Type B pancreatic cell (in vitro differentiated cells): ENCODE measurements around the gene ATG101. TPM values are rescaled to one million over a fixed set of nuclear protein-coding genes. Genes with fewer than 3 reads are reported as not detected.

Source experiments
- DNase-seq: peaks from one replicate; pipeline ENCODE4 v3.0.0; 2021; ENCODE audit warnings: mixed read lengths; ENCODE audit not compliant: unreplicated experiment; ENCODE audit errors: extremely low spot score
- H3K27ac Mint-ChIP-seq: 2 replicates; pipeline ENCODE4 v1.8.0; 2021; ENCODE audit warnings: mild to moderate bottlenecking, mixed read lengths
- H3K27me3 Mint-ChIP-seq: 2 replicates; pipeline ENCODE4 v1.8.0; 2021; ENCODE audit warnings: mixed read lengths
- H3K36me3 Mint-ChIP-seq: 2 replicates; pipeline ENCODE4 v1.8.0; 2021; ENCODE audit warnings: mixed read lengths
- H3K4me1 Mint-ChIP-seq: one replicate; pipeline ENCODE4 v1.8.0; 2021; ENCODE audit warnings: mixed read lengths; ENCODE audit not compliant: unreplicated experiment
- H3K4me3 Mint-ChIP-seq: 2 replicates; pipeline ENCODE4 v1.8.0; 2021; ENCODE audit warnings: mild to moderate bottlenecking, mixed read lengths
- H3K9me3 Mint-ChIP-seq: 2 replicates; pipeline ENCODE4 v1.8.0; 2021; ENCODE audit warnings: mixed read lengths
- total RNA-seq: library from RNA; stranded (reverse); gene quantifications from 2 replicates; pipeline ENCODE4 v1.2.1, GENCODE V29; 2021; ENCODE audit warnings: low replicate concordance
- TF ChIP-seq, protein P1 (sequence below): fragments of 200-600 bp; sonication (generic); conservative IDR thresholded peaks from 2 replicates; pipeline ENCODE4 v1.5.0; 2021; ENCODE audit warnings: antibody characterized with exemption, mild to moderate bottlenecking

ATG101 gene
- total RNA-seq, 1 donor from 2014 or later = 35.7 TPM

DNA sequence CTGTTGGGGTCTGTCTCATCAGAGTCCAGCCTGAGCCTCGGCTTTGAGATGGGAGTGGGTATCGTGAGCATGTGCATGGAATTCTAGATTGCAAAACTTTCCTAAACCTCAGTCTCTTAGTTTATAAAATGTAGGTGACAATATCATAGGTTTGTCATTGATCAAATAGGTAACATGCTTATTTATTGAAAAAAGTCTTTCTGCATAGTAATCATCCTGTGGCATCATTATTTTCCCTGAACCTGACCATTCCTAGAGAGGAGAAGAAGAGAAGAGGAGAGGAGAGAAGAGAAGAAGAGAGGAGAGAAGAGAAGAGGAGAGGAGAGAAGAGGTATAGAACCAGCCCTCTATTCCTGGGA, 13.8 kb downstream of the ATG101 start:
- H3K4me1 Mint-ChIP-seq = peaks cover 16% of the 10 kb centered on the region
- no peak overlapping the region for H3K27ac Mint-ChIP-seq
- no peak for DNase-seq
- H3K27me3 Mint-ChIP-seq = peaks cover 34% of the 10 kb centered on the region
- TF ChIP-seq, protein P1, sequence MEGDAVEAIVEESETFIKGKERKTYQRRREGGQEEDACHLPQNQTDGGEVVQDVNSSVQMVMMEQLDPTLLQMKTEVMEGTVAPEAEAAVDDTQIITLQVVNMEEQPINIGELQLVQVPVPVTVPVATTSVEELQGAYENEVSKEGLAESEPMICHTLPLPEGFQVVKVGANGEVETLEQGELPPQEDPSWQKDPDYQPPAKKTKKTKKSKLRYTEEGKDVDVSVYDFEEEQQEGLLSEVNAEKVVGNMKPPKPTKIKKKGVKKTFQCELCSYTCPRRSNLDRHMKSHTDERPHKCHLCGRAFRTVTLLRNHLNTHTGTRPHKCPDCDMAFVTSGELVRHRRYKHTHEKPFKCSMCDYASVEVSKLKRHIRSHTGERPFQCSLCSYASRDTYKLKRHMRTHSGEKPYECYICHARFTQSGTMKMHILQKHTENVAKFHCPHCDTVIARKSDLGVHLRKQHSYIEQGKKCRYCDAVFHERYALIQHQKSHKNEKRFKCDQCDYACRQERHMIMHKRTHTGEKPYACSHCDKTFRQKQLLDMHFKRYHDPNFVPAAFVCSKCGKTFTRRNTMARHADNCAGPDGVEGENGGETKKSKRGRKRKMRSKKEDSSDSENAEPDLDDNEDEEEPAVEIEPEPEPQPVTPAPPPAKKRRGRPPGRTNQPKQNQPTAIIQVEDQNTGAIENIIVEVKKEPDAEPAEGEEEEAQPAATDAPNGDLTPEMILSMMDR = no peak
- H3K4me3 Mint-ChIP-seq = no peak overlapping the region
- H3K36me3 Mint-ChIP-seq = peaks cover 4% of the 10 kb centered on the region
- no peaks in the 10 kb centered on the region for H3K9me3 Mint-ChIP-seq

DNA sequence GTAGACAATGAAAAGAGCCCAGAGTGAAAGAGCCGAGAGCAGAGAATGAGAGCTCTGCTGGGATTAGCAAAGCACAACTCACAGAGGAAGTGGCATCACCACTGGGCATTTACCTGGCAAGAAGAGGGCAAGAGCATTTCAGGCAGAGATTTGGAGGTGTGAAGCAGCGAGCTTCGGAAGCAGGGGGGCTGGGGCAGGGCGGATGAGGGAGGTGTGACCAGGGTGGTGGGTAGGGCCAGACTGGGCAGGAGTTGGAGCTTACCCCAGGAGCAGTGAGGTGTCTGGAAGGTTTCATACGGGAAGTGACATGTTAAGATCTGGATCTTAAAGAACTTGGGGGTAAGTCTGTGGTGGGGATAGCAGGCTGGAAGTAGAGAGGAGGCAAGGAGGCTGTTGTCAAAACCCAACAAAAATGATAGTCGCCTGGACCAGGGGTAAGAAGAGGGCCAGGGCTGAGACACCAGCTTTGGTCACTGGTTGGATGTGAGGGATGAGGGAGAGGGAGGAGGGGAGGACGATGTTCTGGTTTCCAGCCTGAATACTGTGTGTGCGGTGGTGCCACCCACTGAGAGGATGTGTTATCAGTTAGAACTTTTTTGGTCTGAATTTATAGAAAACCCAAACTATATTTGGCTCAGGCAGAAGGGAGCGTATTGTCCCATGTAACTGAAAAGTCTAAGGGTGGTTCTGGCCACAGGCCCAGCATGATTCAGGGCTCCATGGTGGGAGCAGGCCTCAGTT, 14.9 kb downstream of the ATG101 start:
- H3K4me3 Mint-ChIP-seq = no peak overlapping the region
- H3K36me3 Mint-ChIP-seq = no peaks in the 10 kb centered on the region
- TF ChIP-seq, protein P1 = no peak
- peaks cover 16% of the 10 kb centered on the region for H3K4me1 Mint-ChIP-seq
- H3K27me3 Mint-ChIP-seq = peaks cover 43% of the 10 kb centered on the region
- DNase-seq = no peak
- no peaks in the 10 kb centered on the region for H3K9me3 Mint-ChIP-seq
- no peak overlapping the region for H3K27ac Mint-ChIP-seq

DNA sequence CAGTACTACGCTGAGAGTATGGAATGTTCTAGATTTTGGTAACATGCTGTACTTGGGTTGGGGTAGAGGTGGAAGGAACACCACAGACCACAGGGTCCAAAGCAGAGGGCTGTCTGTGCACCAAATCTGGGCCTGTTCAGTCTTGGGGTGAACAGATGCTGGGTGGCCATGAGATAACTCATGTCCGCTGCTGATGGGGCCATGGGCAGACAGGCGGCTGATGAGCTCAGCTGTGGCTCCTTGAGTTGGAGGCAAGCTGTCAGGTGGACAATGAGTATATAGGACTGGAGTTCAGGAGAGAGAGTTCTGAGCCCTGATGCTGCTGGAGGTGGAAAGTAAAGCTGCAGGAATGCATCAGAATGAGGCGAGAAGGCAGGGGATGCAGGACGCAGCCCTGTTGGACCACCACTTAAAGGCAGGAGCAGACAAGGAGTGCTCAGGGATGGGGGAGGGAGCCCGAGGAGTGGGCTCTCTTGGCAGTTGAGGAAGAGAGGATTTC, 16.0 kb downstream of the ATG101 start:
- TF ChIP-seq, protein P1 = no peak
- no peak overlapping the region for H3K27ac Mint-ChIP-seq
- no peaks in the 10 kb centered on the region for H3K9me3 Mint-ChIP-seq
- no peak overlapping the region for H3K4me3 Mint-ChIP-seq
- no peak for DNase-seq
- H3K27me3 Mint-ChIP-seq = peaks cover 53% of the 10 kb centered on the region
- H3K4me1 Mint-ChIP-seq = peaks cover 16% of the 10 kb centered on the region
- H3K36me3 Mint-ChIP-seq = no peaks in the 10 kb centered on the region

DNA sequence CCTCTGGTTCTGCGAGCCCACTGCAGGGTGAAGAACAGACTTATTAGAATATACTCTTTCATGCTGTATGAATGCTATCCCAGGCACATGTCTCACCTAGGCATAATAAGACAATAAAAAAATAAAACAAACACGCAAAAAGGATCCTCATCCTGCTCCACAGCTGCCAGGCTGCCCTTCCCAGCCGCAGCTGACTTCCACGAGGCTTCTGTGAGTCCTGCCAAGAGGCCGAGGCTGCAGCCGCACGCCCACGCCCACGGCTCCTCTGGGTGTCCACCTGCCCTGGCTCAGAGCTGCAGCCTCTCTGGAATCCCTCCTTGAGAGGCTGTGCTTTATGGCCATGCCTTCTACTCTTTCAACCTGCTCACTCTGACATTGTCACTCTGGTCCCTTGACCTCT, 16.6 kb downstream of the ATG101 start:
- H3K4me3 Mint-ChIP-seq = no peak overlapping the region
- no peak overlapping the region for H3K27ac Mint-ChIP-seq
- TF ChIP-seq, protein P1 = no peak
- DNase-seq = no peak
- H3K4me1 Mint-ChIP-seq = peaks cover 16% of the 10 kb centered on the region
- no peaks in the 10 kb centered on the region for H3K9me3 Mint-ChIP-seq
- no peaks in the 10 kb centered on the region for H3K36me3 Mint-ChIP-seq
- H3K27me3 Mint-ChIP-seq = peaks cover 59% of the 10 kb centered on the region

DNA sequence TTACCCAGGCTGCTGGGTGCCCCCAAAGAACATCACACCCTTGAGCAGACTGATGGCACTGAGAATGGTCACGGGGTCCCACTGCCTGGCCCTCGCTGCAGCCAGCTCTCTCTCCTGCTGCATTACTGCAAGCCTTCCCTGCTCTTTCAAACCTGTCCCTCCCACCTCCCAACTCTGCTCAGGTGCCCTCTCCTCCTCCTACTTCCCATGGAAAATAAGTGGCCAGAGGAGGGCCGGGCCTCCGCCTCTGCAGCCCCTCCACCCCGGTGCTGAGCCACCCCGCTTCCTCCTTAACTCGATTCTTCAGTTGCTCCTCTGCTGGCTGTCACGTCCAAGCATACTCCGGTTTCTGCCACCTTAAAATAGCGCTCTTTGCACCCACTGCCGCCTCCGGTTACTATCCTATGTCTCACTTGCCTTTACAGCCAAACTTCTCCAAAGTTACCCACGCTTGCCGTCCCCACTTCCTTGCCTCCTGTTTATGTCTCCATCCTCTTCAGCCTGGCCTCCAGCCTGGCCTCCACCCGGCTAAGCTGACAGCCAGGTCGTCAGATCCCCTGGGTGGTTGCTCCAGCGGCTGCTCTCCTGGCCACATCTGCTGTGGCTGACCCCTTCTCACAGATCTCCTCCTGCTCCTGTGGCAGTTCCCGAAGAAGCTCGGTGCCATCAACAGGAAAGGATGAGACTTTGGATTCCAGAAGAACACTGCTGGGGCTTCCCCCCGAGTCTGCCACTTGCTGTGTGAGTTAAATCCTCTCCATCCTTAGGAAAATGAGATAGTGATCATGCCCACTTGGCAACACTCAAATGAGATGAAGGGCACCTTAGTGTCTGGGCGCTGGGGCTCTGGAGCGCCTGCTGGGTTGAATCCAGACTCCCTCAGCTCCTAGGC, 17.4 kb downstream of the ATG101 start:
- DNase-seq = no peak
- peaks cover 67% of the 10 kb centered on the region for H3K27me3 Mint-ChIP-seq
- no peak overlapping the region for H3K27ac Mint-ChIP-seq
- no peak overlapping the region for H3K4me3 Mint-ChIP-seq
- no peaks in the 10 kb centered on the region for H3K9me3 Mint-ChIP-seq
- peaks cover 9% of the 10 kb centered on the region for H3K4me1 Mint-ChIP-seq
- TF ChIP-seq, protein P1 = no peak
- no peaks in the 10 kb centered on the region for H3K36me3 Mint-ChIP-seq
